HEK293 (cell line): ENCODE measurements around the gene MLLT6.
A peak's percentile ranks its signal among the peaks of the same experiment; 100 is the strongest.

ENCODE experiments used
- CTCF ChIA-PET: fragments of 350-600 bp; formaldehyde crosslinking; extraction: SDS; loops from one replicate; lab custom pipeline; 2021; ENCODE audit warnings: antibody characterized with exemption; lab: Yijun Ruan, JAX
- POLR2A ChIA-PET: fragments of 300-600 bp; formaldehyde crosslinking; extraction: SDS; loops from one replicate; lab custom pipeline; 2020; ENCODE audit warnings: antibody characterized with exemption, inconsistent platforms; lab: Yijun Ruan, JAX
- H3K27ac ChIP-seq: fragments of 200-500 bp; sonication (Bioruptor generic); 2 replicates; pipeline ENCODE4 v1.5.1; 2014; ENCODE audit warnings: low read depth, low read length, control low read depth, inconsistent platforms; ENCODE audit errors: extremely low read depth
- H3K36me3 ChIP-seq, 2 experiments: fragments of 200-500 bp in 1 of 2; sonication (Bioruptor generic) in 1 of 2; 1 replicate in 1 of 2; 2 replicates in 1 of 2; pipeline ENCODE4 v1.5.1; 2014 to 2017; ENCODE audit warnings: inconsistent platforms in 2 of 2, low read length in 2 of 2; ENCODE audit not compliant: control insufficient read depth in 2 of 2, insufficient read depth in 1 of 2
- H3K4me1 ChIP-seq: fragments of 200-500 bp; sonication (Bioruptor generic); 2 replicates; pipeline ENCODE4 v1.5.1; 2014; ENCODE audit warnings: mild to moderate bottlenecking, low read length, inconsistent platforms; ENCODE audit not compliant: control insufficient read depth, insufficient read depth
- H3K4me3 ChIP-seq: 2 replicates; pipeline ENCODE4 v1.5.1; 2011; ENCODE audit warnings: low read depth, mild to moderate bottlenecking, control low read depth, low read length, moderate library complexity
- H3K9me3 ChIP-seq: fragments of 200-500 bp; sonication (Bioruptor generic); 2 replicates; pipeline ENCODE4 v1.5.1; 2014; ENCODE audit warnings: low read depth, low read length, inconsistent platforms; ENCODE audit not compliant: control insufficient read depth, insufficient read depth
- HOXC10 ChIP-seq: sonication (generic); formaldehyde crosslinking; IDR thresholded peaks from 2 replicates; pipeline ENCODE4 v1.8.1; 2023; ENCODE audit warnings: mild to moderate bottlenecking, missing genetic modification reagents
- KLF1 ChIP-seq: fragments of 450-650 bp; formaldehyde crosslinking; IDR thresholded peaks from 2 replicates; pipeline ENCODE4 v1.5.1; 2016; ENCODE audit warnings: missing biosample characterization, missing genetic modification characterization
- PBX3 ChIP-seq: sonication (generic); formaldehyde crosslinking; IDR thresholded peaks from 2 replicates; pipeline ENCODE4 v1.8.1; 2022; ENCODE audit warnings: mild to moderate bottlenecking, moderate library complexity, missing genetic modification reagents
- PRDM10 ChIP-seq: fragments of 450-650 bp; formaldehyde crosslinking; IDR thresholded peaks from 2 replicates; pipeline ENCODE4 v1.5.1; 2016; ENCODE audit warnings: missing biosample characterization, missing genetic modification characterization
- SP3 ChIP-seq: fragments of 450-650 bp; formaldehyde crosslinking; IDR thresholded peaks from 2 replicates; pipeline ENCODE4 v1.5.1; 2016; ENCODE audit warnings: missing biosample characterization, missing genetic modification characterization
- SP7 ChIP-seq: fragments of 450-650 bp; formaldehyde crosslinking; IDR thresholded peaks from 2 replicates; pipeline ENCODE4 v1.5.1; 2016; ENCODE audit warnings: missing biosample characterization, missing genetic modification characterization
- TRIM28 ChIP-seq: IDR thresholded peaks from 2 replicates; pipeline ENCODE4 v1.6.1; 2011; ENCODE audit warnings: low read length, control low read depth, borderline replicate concordance
- ZBTB1 ChIP-seq: fragments of 450-650 bp; formaldehyde crosslinking; IDR thresholded peaks from 2 replicates; pipeline ENCODE4 v1.5.1; 2016; ENCODE audit warnings: missing biosample characterization, missing genetic modification characterization
- ZBTB11 ChIP-seq: fragments of 450-650 bp; formaldehyde crosslinking; conservative IDR thresholded peaks from 2 replicates; pipeline ENCODE4 v1.5.1; 2016; ENCODE audit warnings: low read depth, missing biosample characterization, missing genetic modification characterization
- ZNF112 ChIP-seq: fragments of 450-650 bp; formaldehyde crosslinking; IDR thresholded peaks from 2 replicates; pipeline ENCODE4 v1.5.0; 2017; ENCODE audit warnings: missing biosample characterization, missing genetic modification characterization
- ZNF394 ChIP-seq: fragments of 450-650 bp; formaldehyde crosslinking; IDR thresholded peaks from 2 replicates; pipeline ENCODE4 v1.5.1; 2016; ENCODE audit warnings: missing biosample characterization, missing genetic modification characterization, mild to moderate bottlenecking, moderate library complexity, borderline replicate concordance
- ZNF501 ChIP-seq: fragments of 450-650 bp; formaldehyde crosslinking; IDR thresholded peaks from 2 replicates; pipeline ENCODE4 v1.5.1; 2016; ENCODE audit warnings: missing biosample characterization, missing genetic modification characterization
- ZNF521 ChIP-seq: fragments of 450-650 bp; formaldehyde crosslinking; IDR thresholded peaks from 2 replicates; pipeline ENCODE4 v1.5.1; 2017; ENCODE audit warnings: missing biosample characterization, mild to moderate bottlenecking, missing genetic modification characterization

MLLT6 gene

GRCh38 chr17:38749223-38750043, 44.4 kb downstream of the MLLT6 start (continued):
- TF ChIP-seq PBX3 (CRISPR knock-in tag) (peak; percentile 71), ZNF112 (no peak), KLF1 (peak; percentile 96), SP7 (peak; percentile 68), ZNF501 (peak; percentile 45; the same call in 1 of the 2 replicates), ZNF521 (no peak), ZBTB11 (peak; percentile 66), TRIM28 (no peak), ZNF394 (tag by site-specific recombination) (peak; percentile 71)

- Histone ChIP-seq H3K27ac (peak overlapping the region; percentile 89; the same call in 1 of the 2 replicates), H3K4me1 (peaks cover 29% of the 10 kb centered on the region), H3K4me3 (peak overlapping the region; percentile 54), H3K9me3 (no peaks in the 10 kb centered on the region), H3K36me3 (peaks cover 14 to 15% of the 10 kb centered on the region in 2 experiments)
- POLR2A ChIA-PET, result interaction anchor here (1.0 to 2.8 kb wide), 6 partner anchors 16 to 120 kb away, joined by 3 to 20 read pairs (median 7); partner anchors contain the start of genes CISD3, LASP1 and MLLT6
- TF ChIP-seq SP3 (tag by site-specific recombination), result 0 out of 2 replicates have a peak, but pooled peaks have one; percentile 10
- no peak for TF ChIP-seq HOXC10 (CRISPR knock-in tag)
- TF ChIP-seq ZBTB1 (tag by site-specific recombination), result no peak
- TF ChIP-seq PRDM10 (tag by site-specific recombination), result peak; percentile 4; the same call in 1 of the 2 replicates
- CTCF ChIA-PET, result interaction anchor here (0.8 kb wide), 1 partner anchor 87 kb away, joined by 3 read pairs; no protein-coding TSS in a partner anchor
These were observed 44.9 kb downstream of the MLLT6 start for GRCh38 chr17:38750044-38750311.
